CD4-positive, alpha-beta T cell (primary cell): ENCODE results near the gene CAB39L. TPM values are rescaled to one million over a fixed set of nuclear protein-coding genes. Genes with fewer than 3 reads are reported as not detected.

Source experiments
- ATAC-seq: fragments of 200-7000 bp; cut with Tn5 transposase; one replicate; pipeline ENCODE4 v1.10.0; 2022; ENCODE audit warnings: mild to moderate bottlenecking; ENCODE audit not compliant: poor library complexity
- CTCF ChIA-PET: fragments of 350-600 bp; sonication (Branson Sonifier 250); formaldehyde crosslinking; loops from one replicate; lab custom pipeline; 2021; ENCODE audit warnings: antibody characterized with exemption, inconsistent platforms; lab: Charles Lee
- POLR2A ChIA-PET: fragments of 350-600 bp; sonication (Branson Sonifier 250); formaldehyde crosslinking; loops from one replicate; lab custom pipeline; 2021; ENCODE audit warnings: antibody characterized with exemption, inconsistent platforms; lab: Charles Lee
- DNase-seq, 14 experiments: peaks; one replicate each; pipeline ENCODE4 v3.0.0-alpha.2; 2013 to 2020; ENCODE audit warnings: mixed read lengths in 2 of 14
- H3K27ac ChIP-seq, 2 donors: one replicate each; pipeline versions ENCODE4 v1.5.1 to v1.7.0; 2013; ENCODE audit warnings: low read length in 2 of 2, low read depth in 1 of 2, mild to moderate bottlenecking in 1 of 2
- H3K27me3 ChIP-seq, 2 experiments: 1 replicate in 1 of 2; 2 replicates in 1 of 2; pipeline versions ENCODE4 v1.6.1 to v1.7.0; 2013; ENCODE audit warnings: low read length in 2 of 2, control low read depth in 1 of 2, mild to moderate bottlenecking in 1 of 2, moderate library complexity in 1 of 2; ENCODE audit not compliant: insufficient read depth in 2 of 2, control insufficient read depth in 1 of 2
- H3K36me3 ChIP-seq: one replicate; pipeline ENCODE4 v1.6.1; 2013; ENCODE audit warnings: low read length, control low read depth; ENCODE audit not compliant: insufficient read depth
- H3K4me1 ChIP-seq: one replicate; pipeline ENCODE4 v1.6.1; 2013; ENCODE audit warnings: low read length, control low read depth; ENCODE audit not compliant: insufficient read depth
- H3K4me3 ChIP-seq: one replicate; pipeline ENCODE4 v1.5.1; 2013; ENCODE audit warnings: mild to moderate bottlenecking, low read length, moderate library complexity
- H3K9me3 ChIP-seq, 2 experiments: 1 replicate in 1 of 2; 2 replicates in 1 of 2; pipeline versions ENCODE4 v1.6.1 to v1.7.0; 2013; ENCODE audit warnings: low read length in 2 of 2, mild to moderate bottlenecking in 2 of 2, control low read depth in 1 of 2, moderate library complexity in 1 of 2; ENCODE audit not compliant: control insufficient read depth in 1 of 2, insufficient read depth in 1 of 2
- H3K27ac Mint-ChIP-seq: one replicate; pipeline ENCODE4 v1.8.0; 2020; ENCODE audit warnings: mixed read lengths
- H3K27me3 Mint-ChIP-seq: one replicate; pipeline ENCODE4 v1.8.0; 2021; ENCODE audit warnings: mixed read lengths
- H3K36me3 Mint-ChIP-seq: one replicate; pipeline ENCODE4 v1.8.0; 2021; ENCODE audit warnings: low read depth, mixed read lengths
- H3K4me1 Mint-ChIP-seq: one replicate; pipeline ENCODE4 v1.8.0; 2021; ENCODE audit warnings: low read depth, mixed read lengths
- H3K4me3 Mint-ChIP-seq: one replicate; pipeline ENCODE4 v1.8.0; 2020; ENCODE audit warnings: mild to moderate bottlenecking, mixed read lengths
- H3K9me3 Mint-ChIP-seq: one replicate; pipeline ENCODE4 v1.8.0; 2020; ENCODE audit warnings: mixed read lengths
- CTCF ChIP-seq: fragments of 200-600 bp; IDR thresholded peaks from one replicate; pipeline ENCODE4 v1.8.0; 2022; ENCODE audit warnings: antibody characterized with exemption, mild to moderate bottlenecking
- intact Hi-C, 2 experiments: fragments of 100-400 bp; cut with DNase I in 1 of 2; cut with micrococcal nuclease in 1 of 2; formaldehyde crosslinking; loops; one replicate each; pipeline versions ENCODE4 v1.15.1 to v1.9.0; 2023 to 2025; cut with DNase I, micrococcal nuclease
- total RNA-seq, 174 experiments: library from RNA in 2 of 174; stranded (reverse) in 2 of 174; gene quantifications; one replicate each; pipeline ENCODE4 v1.2.3 and lab custom pipeline; 2021 to 2026

Gene CAB39L
- total RNA-seq, 2 experiments from 2014 or later: 1.9 to 2.5 TPM

DNA sequence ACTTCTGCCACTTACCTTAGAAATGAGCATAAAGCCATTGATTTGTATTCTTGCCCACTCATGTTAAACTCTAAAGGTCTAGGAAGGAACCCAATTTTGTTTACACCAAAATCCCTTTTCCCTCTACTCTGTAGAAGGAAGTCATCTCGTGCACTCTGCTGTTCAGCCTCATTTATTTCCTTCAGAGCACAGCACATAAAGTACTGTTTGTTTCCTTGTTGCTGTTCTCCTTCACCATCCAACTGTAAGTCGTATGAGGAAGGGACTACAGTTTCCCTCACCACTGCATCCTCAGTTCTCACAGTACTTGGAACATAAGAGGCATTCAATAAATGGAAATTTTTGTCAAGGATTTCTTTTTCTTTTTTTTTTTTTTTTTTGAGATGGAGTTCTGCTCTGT is 171.6 kb downstream of the CAB39L start:
- no peaks in the 10 kb centered on the region for H3K9me3 Mint-ChIP-seq
- H3K27me3 Mint-ChIP-seq: no peaks in the 10 kb centered on the region
- no peak overlapping the region for H3K4me3 Mint-ChIP-seq
- H3K27ac ChIP-seq: no peak overlapping the region
- H3K9me3 ChIP-seq: no peaks in the 10 kb centered on the region
- DNase-seq (no peak), ATAC-seq (no peak)
- ChIA-PET CTCF (no interaction called here), POLR2A (no interaction called here)
- H3K27me3 ChIP-seq: no peaks in the 10 kb centered on the region
- TF ChIP-seq CTCF: no peak
- peaks cover 9% of the 10 kb centered on the region for H3K36me3 ChIP-seq
- H3K4me1 ChIP-seq: no peaks in the 10 kb centered on the region
- intact Hi-C loops: no loop called here
- H3K4me3 ChIP-seq: no peak overlapping the region
- H3K4me1 Mint-ChIP-seq: no peaks in the 10 kb centered on the region
- H3K27ac Mint-ChIP-seq: no peak overlapping the region
- H3K36me3 Mint-ChIP-seq: peaks cover 8% of the 10 kb centered on the region

- DNase-seq (no peak), ATAC-seq (no peak)
- Mint-ChIP-seq H3K36me3 (peaks cover 14% of the 10 kb centered on the region), H3K27me3 (no peaks in the 10 kb centered on the region), H3K9me3 (no peaks in the 10 kb centered on the region), H3K4me1 (no peaks in the 10 kb centered on the region), H3K27ac (no peak overlapping the region), H3K4me3 (no peak overlapping the region)
- H3K27ac ChIP-seq: no peak overlapping the region
- CTCF ChIA-PET: interaction anchor here (1.5 kb wide), 1 partner anchor 9 kb away, joined by 7 read pairs; no protein-coding TSS in a partner anchor
- H3K9me3 ChIP-seq: no peaks in the 10 kb centered on the region
- no peaks in the 10 kb centered on the region for H3K27me3 ChIP-seq
- POLR2A ChIA-PET: no interaction called here
- intact Hi-C loops: no loop called here
- no peaks in the 10 kb centered on the region for H3K4me1 ChIP-seq
- H3K36me3 ChIP-seq: peaks cover 14% of the 10 kb centered on the region
- no peak overlapping the region for H3K4me3 ChIP-seq
- TF ChIP-seq CTCF: no peak
These were observed 172.6 kb downstream of the CAB39L start for GRCh38 chr13:49271264-49271663.

DNA sequence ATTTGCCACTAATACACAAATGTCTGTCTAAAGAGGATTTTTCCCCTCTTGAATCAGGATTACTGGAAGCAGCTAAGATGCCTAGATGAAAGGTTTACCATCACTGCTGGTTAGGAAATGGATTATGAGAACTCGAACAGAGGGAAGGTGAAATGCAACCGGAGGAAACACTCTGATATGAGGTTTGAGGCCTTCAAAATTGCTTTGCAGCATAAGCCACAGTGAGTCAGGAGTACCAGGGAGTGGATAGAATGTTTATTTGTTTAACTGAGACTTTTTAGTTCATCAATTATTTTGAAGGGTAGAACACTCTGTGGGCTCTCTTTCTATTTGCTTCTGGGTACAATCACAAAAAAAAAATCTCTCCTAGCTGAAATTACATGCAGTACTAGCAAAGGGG is 178.0 kb downstream of the CAB39L start:
- H3K27me3 Mint-ChIP-seq: no peaks in the 10 kb centered on the region
- Histone ChIP-seq H3K4me3 (no peak overlapping the region), H3K27me3 (no peaks in the 10 kb centered on the region), H3K36me3 (peaks cover 28% of the 10 kb centered on the region), H3K9me3 (no peaks in the 10 kb centered on the region), H3K4me1 (no peaks in the 10 kb centered on the region), H3K27ac (no peak overlapping the region)
- H3K27ac Mint-ChIP-seq: no peak overlapping the region
- ChIA-PET CTCF (no interaction called here), POLR2A (no interaction called here)
- H3K36me3 Mint-ChIP-seq: peaks cover 37% of the 10 kb centered on the region
- H3K9me3 Mint-ChIP-seq: no peaks in the 10 kb centered on the region
- intact Hi-C loops: no loop called here
- no peak for DNase-seq
- no peak for ATAC-seq
- no peak overlapping the region for H3K4me3 Mint-ChIP-seq
- no peak for TF ChIP-seq CTCF
- no peaks in the 10 kb centered on the region for H3K4me1 Mint-ChIP-seq
